Dedifferentiated amniotic fluid mesenchymal stem cell (primary cell): ENCODE data around the gene GMEB2.
"Not testable (repeated sequence)": the region's sequence is repeated elsewhere in the genome, so short reads cannot be mapped to it uniquely, and the experiment has no call there.

Experiments used
- DNase-seq: peaks from one replicate; pipeline ENCODE4 v3.0.0-alpha.2; 2016; ENCODE audit errors: extremely low spot score

Gene GMEB2

GRCh38 chr20:63613863-63614594 lies 12.9 kb downstream of the GMEB2 start:
- DNase-seq = not testable (repeated sequence)

DNA sequence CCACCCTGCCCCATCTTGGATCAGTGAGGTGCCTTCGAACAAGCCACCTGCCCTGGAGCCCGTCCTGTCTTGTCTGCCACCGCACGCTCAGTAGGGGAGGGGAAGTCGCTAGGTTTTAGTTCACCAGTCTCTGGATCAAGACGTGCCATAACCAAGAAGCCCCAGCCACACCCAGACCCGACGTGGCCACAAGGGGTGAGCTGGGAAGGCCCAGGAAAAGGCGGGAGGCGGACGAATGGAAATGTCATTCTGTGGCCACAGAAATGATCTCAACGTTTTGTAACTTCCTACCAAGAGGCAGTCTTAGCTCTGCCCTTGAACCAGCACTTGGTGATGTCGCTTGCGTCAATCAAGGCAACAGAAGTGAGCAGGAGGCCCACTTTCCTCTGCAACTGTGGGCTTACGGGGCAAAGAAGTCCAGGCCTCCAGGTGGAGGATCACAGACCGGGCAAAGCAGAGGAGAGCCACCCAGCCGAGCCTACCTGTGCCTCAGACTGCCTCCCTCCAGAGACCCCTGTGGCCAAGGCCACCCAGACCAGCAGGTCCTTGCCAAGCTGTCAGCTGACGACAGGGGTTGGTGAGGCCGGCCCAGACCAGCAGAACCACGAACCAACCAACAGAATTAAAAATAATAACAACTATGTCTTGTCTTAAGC lies 14.5 kb downstream of the GMEB2 start:
- DNase-seq = no peak

GRCh38 chr20:63611646-63612045 lies 15.3 kb downstream of the GMEB2 start:
- DNase-seq = no peak

GRCh38 chr20:63610581-63611435 lies 16.1 kb downstream of the GMEB2 start:
- no peak for DNase-seq

DNA sequence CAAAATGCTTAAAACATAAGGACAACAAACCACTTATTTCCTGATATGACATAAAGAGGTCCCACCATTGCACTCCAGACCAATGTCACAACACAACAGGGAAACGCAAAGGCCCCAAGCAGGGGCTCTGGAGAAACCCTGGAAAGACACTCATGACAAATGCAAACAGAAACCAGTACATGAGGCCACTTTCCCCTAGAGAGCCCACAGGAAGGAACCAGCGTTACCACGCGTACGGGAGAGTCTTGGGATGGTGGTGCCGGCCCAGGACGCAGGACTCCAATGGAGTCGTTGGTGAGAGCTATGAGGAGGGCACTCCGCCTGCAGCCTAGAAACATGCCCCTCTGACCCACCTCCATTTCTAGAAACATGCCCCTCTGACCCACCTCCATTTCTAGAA lies 20.2 kb downstream of the GMEB2 start:
- no peak for DNase-seq

DNA sequence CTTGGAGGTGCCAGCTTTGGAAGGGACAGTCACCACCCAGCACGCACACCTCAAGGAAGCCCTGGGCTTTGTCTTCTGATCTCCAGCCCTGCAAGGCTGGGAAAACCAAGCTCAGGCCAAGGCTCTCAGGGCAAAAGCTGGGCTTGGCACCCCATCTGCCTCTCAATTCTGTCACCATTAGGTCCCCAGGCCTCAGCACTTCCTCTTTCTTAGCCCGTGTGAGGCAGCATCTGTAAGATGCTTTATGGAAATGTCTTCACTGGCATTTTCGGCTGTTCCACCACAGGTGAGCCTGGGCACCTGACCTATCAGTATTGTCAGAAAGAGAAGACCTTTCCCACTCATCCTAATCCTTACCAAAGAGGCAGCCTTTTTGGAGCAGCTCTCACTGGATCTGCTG lies 24.6 kb downstream of the GMEB2 start:
- DNase-seq = no peak

- DNase-seq = not testable (repeated sequence)
Observed at GRCh38 chr20:63601679-63602078, 25.2 kb downstream of the GMEB2 start.

GRCh38 chr20:63599396-63600050 lies 27.4 kb downstream of the GMEB2 start:
- DNase-seq = no peak

DNA sequence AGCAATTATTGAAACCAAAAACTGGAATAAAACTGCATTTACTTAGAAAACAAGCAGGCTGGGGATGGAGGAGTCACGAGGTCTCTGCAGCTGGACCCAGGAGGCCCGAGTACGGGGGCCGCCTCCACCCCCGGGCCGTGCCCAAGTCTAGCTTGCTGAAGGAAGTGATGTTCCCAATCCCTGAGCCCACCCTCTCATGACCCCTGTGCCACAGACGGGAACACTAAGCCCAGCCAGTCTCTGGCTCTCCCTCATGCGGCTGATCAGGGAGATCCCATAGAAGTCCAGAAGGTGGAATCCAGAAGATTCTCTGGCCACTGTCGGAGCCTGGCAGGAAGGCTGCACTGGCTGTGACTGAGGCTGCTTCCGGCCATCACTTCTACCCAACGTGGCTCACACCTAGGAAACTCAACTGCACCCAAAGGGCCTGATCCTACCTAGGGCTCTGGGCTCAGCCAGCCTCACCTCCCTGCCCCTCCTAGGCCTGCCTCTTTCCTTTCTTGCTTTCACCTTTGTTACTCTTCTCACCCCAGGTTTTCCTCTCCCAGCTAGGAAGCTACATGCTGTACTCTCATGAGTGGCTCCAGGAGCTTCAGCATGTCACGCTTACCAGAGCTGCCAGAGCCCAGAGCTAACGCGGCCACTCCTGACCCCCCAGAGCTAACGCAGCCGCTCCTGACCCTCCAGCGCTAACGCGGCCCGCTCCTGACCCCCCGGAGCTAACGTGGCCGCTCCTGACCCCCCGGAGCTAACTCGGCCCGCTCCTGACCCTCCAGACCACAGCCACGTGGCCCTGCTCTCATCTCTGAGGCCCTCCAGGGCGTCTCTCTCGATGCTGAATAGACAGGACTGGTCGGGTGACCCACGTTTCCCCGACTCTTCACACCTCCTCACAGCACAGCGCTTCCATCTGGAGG lies 28.2 kb downstream of the GMEB2 start:
- no peak for DNase-seq

GRCh38 chr20:63597651-63598478 lies 29.0 kb downstream of the GMEB2 start:
- no peak for DNase-seq

GRCh38 chr20:63596423-63596822 lies 30.5 kb downstream of the GMEB2 start:
- no peak for DNase-seq

DNA sequence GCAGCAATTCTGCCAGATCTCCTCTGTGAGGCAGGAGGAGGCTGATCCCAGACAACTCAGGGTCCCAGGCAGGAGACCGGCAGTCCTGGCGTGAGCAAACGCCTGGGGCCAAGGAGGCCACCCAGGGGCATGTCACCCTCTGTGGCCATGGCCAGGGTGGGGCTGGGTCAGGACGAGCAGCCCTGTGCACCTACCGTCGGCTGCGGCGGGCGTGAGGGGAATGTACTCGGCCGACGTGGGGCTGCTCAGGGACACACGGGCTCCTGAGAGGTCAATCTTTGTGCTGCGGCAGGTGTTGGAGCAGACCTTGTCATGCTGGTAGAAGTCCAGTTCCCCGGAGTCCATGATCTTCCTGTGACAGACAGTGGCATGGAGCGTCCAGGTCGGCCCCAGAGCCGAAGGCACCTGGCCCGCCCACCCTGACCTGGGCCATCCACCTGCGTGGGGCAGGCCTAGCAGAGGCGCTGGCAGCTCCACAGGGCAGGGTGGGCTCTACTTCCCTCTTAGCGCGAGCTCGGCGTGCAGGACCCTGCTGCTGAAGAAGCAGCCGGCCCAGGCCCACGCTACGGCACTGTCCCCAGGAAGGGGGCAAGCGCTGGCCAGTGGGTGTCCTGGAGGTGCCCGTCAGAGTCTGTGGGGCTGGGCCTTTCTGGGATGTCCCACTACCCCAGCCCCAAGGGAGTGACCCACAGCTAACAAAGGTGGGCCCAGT lies 31.3 kb downstream of the GMEB2 start:
- DNase-seq = no peak

DNA sequence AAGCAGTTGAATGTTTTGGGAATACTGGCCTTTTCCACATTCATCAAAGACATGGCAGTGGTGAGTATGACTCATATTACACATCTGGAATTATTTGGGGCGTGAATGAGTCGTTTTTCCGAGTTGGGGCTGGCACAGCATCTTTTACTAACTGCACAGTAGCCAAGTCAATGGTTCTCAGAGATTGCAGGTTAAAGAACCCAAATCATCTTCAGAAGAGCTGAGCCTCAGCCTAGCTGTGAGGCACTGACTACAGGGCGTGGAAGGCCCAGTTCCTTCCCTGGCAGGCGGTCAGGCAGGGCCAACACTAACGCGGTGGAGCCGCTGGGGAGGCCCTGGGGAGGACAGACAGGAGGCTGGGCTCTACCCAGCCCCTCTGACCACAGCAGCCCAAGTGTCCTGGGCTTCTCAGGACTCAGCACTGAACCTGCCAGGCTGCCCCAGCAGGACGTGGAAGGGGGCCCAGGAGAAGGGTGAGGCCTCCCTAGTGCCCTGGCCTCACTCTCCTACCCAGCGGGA lies 32.8 kb downstream of the GMEB2 start:
- no peak for DNase-seq

- DNase-seq = no peak
Observed at GRCh38 chr20:63592661-63593060, 34.2 kb downstream of the GMEB2 start.

GRCh38 chr20:63591786-63592355 lies 35.0 kb downstream of the GMEB2 start:
- DNase-seq = no peak

DNA sequence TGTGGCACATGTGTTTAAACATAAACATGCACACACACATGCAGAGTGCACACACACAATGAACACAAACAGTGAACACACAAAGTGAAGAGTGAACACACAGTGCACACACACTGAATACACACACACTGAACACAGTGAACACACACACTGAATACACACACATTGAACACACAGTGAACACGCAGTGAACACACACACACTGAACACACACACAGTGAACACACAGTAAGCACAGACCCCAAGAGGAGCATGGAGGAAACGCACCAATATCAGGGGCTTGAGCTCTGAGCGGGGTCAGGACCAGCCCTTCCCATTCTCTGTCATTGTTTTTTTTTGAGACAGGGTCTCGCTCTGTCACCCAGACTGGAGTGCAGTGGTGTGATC lies 35.8 kb downstream of the GMEB2 start:
- DNase-seq = no peak

DNA sequence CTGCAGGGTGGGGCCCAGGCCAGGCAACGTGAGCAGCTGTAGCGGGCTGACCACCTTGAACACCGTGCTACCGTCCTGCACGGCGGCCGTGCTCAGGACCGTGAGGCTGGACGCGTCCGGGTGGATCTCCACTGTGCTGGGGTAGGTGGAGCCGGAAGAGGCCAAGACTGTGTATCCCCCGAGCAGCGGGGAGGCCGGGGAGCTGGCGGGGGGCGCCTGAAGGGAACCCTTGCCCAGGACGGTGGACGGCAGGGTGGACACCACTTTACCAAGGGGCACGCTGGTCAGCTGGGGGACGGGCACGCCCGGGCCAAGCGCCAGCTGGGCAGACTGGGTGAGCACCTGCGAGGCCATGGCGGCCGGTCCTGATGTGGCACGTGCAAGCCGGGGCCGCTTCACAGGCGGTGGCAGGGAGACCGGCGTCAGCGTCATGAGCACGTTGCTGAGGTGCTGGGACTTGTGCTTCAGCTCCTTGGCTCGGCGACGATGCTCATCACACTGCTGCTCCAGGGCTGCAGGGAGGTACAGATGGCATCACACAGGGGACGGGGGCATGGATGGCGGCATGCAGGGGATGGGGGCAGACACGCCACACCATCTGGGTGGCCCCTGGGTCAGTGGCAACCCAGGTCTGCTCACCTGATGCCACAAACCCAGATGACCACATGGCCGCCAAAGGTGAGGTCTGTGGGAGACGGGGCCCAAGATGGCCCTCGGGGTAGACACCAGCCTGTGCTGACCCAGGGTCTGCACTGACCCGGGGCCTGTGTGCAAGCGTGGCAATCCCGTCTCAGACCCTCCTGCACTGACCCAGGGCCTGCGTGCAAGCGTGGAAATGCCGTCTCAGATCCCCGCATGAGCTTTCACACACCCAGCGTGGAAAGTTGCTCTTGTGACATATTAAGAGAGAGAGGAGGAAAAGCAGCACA lies 36.4 kb downstream of the GMEB2 start:
- DNase-seq = no peak
